PFSK-1 (cell line): Measurements from ENCODE around the gene KCNG2.

Source experiments
- FOXP2 ChIP-seq: optimal IDR thresholded peaks from 2 replicates; pipeline ENCODE3; 2011; ENCODE audit warnings: borderline replicate concordance, control low read depth, inconsistent platforms; ENCODE audit not compliant: insufficient read depth; ENCODE audit errors: extremely low read length, extremely low read depth
- POLR2AphosphoS5 ChIP-seq: IDR thresholded peaks from 2 replicates; pipeline ENCODE4 v1.6.1; 2012; ENCODE audit warnings: low read depth, mild to moderate bottlenecking, control low read depth, low read length, moderate library complexity
- REST ChIP-seq, 2 experiments: IDR thresholded peaks; 2 replicates each; pipeline versions ENCODE4 v1.6.1 to v1.8.0; 2011 to 2012; ENCODE audit warnings: low read depth in 2 of 2, low read length in 2 of 2, control low read depth in 1 of 2, inconsistent platforms in 1 of 2, mild to moderate bottlenecking in 1 of 2, moderate library complexity in 1 of 2; ENCODE audit not compliant: insufficient read depth in 1 of 2
- SIN3A ChIP-seq: IDR thresholded peaks from 2 replicates; pipeline ENCODE4 v1.6.1; 2012; ENCODE audit warnings: mild to moderate bottlenecking, low read length, moderate library complexity, borderline replicate concordance; ENCODE audit not compliant: insufficient read depth
- TAF1 ChIP-seq: IDR thresholded peaks from 2 replicates; pipeline ENCODE4 v1.6.1; 2012; ENCODE audit warnings: low read length, control low read depth, borderline replicate concordance; ENCODE audit not compliant: insufficient read depth

Gene KCNG2

GRCh38 chr18:79853993-79854364 lies 56.2 kb downstream of the KCNG2 start:
- no peak for TF ChIP-seq POLR2AphosphoS5
- no peak for TF ChIP-seq FOXP2
- no peak for TF ChIP-seq SIN3A
- no peak for TF ChIP-seq REST (IDR thresholded peaks at IDR 0.05; ENCODE audit: insufficient read depth in 1 of 2, low read depth in 2 of 2, low read length in 2 of 2)
- TF ChIP-seq TAF1 = no peak

- TF ChIP-seq REST (IDR thresholded peaks at IDR 0.05; ENCODE audit: insufficient read depth in 1 of 2, low read depth in 2 of 2, low read length in 2 of 2) (no peak), SIN3A (no peak)
These were observed 57.6 kb downstream of the KCNG2 start for GRCh38 chr18:79855147-79855933.

- TF ChIP-seq REST (IDR thresholded peaks at IDR 0.05; ENCODE audit: insufficient read depth in 1 of 2, low read depth in 2 of 2, low read length in 2 of 2) (no peak), TAF1 (no peak), SIN3A (no peak), POLR2AphosphoS5 (no peak), FOXP2 (no peak)
These were observed 58.6 kb downstream of the KCNG2 start for GRCh38 chr18:79856119-79857007.

- TF ChIP-seq POLR2AphosphoS5 (no peak), REST (IDR thresholded peaks at IDR 0.05; ENCODE audit: insufficient read depth in 1 of 2, low read depth in 2 of 2, low read length in 2 of 2) (no peak), TAF1 (no peak), SIN3A (no peak), FOXP2 (no peak)
These were observed 59.4 kb downstream of the KCNG2 start for GRCh38 chr18:79857082-79857671.
